Urinary bladder (tissue), 4 donors: ENCODE results near the gene CCDC6. TPM values are rescaled to one million over a fixed set of nuclear protein-coding genes. Genes with fewer than 3 reads are reported as not detected.

ENCODE experiments used
- DNase-seq: peaks from one replicate; pipeline ENCODE4 v3.0.0-alpha.2; 2015; ENCODE audit errors: extremely low spot score
- H3K27ac ChIP-seq: one replicate; pipeline ENCODE4 v1.5.1; 2013; ENCODE audit warnings: low read depth, mild to moderate bottlenecking, moderate library complexity
- H3K36me3 ChIP-seq: one replicate; pipeline ENCODE4 v1.6.1; 2013; ENCODE audit warnings: mild to moderate bottlenecking, moderate library complexity; ENCODE audit not compliant: insufficient read depth
- H3K4me1 ChIP-seq: one replicate; pipeline ENCODE4 v1.6.1; 2013; ENCODE audit warnings: mild to moderate bottlenecking, moderate library complexity; ENCODE audit not compliant: insufficient read depth
- H3K4me3 ChIP-seq: one replicate; pipeline ENCODE4 v1.5.1; 2013; ENCODE audit warnings: low read depth, low read length
- WGBS: extraction: QIAGEN DNeasy Blood & Tissue Kit; methylation state at CpG from one replicate; pipeline ENCODE4 v1.1.7; 2013; 5-methylcytosine and 5-hydroxymethylcytosine counted together
- polyA plus RNA-seq: library from polyadenylated mRNA; stranded (reverse); fragments of 200-250 nt; gene quantifications from one replicate; pipeline ENCODE4 v1.2.3, GENCODE V29; 2013
- total RNA-seq: library from RNA; depleted of rRNA; stranded (reverse); fragments of >200 nt; gene quantifications from one replicate; pipeline ENCODE4 v1.2.3, GENCODE V29; 2014
- donor health status: healthy with polysubstance abuse.
- donor health status: healthy.

CCDC6 gene
- total and polyA plus RNA-seq, 2 donors, result 22.8 to 58.2 TPM

DNA sequence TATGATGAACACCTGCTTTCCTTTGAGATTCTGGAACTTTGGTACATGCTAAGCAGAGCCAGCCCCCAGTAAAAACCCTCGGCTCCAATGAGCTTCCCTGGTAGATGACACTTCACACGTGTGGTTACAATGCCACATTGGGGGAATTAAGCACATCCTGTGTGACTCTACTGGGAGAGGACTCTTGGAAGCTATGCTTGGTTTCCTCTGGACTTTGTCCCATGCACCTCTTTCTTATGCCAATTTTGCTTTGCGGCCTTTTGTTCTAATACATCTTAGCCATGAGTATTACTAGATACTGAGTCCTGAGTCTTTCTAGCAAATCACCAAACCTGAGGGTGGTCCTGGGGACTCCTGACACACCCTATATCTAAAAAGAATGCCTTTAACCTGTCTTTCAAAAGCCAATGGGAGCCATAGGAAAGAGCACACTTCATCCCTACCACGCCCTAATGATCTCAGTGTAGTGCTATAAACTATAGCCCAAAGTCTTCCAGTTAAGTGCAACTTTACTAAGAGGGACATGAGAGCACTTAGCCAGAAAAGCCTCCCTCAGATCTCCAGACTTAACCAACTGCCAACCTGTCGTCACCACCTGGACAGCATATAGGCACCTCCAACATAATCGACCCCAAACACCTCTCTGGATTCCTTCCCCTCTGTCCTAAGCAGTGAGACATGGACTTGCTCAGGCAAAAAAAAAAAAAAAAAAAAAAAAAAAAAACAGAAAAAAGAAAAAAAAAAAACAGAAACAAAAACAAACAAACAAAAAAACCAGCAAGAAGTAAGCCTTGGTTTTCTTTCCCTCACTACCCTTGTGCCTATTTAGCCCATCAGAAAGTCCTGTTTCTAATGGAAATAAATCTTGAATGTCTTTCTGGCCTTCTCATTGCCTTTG is 37.4 kb downstream of the CCDC6 start:
- Histone ChIP-seq H3K4me3 (no peak overlapping the region), H3K36me3 (no peaks in the 10 kb centered on the region), H3K4me1 (no peaks in the 10 kb centered on the region), H3K27ac (no peak overlapping the region)
- WGBS, result 85% methylated on average over 6 of the region's 6 CpGs
- no peak for DNase-seq

DNA sequence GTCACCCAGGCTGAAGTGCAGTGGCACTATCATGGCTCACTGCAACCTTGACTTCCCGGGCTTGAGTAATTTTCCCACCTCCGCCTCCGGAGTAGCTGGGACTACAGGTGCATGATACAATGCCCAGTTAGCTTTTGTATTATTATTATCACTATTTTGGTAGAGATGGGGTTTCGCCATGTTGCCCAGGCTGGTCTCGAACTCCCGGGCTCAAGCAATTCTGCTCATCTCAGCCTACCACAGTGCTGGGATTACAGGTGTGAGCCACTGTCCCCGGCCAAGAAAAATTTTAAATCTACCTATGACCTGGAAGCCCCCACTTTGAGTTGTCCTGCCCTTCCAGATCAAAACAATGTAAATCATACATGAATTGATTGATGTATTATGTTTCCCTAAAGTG is 38.8 kb downstream of the CCDC6 start:
- DNase-seq, result no peak
- WGBS, result 98% methylated on average over 7 of the region's 7 CpGs
- H3K4me3 ChIP-seq, result no peak overlapping the region
- no peaks in the 10 kb centered on the region for H3K36me3 ChIP-seq
- H3K4me1 ChIP-seq, result no peaks in the 10 kb centered on the region
- no peak overlapping the region for H3K27ac ChIP-seq

DNA sequence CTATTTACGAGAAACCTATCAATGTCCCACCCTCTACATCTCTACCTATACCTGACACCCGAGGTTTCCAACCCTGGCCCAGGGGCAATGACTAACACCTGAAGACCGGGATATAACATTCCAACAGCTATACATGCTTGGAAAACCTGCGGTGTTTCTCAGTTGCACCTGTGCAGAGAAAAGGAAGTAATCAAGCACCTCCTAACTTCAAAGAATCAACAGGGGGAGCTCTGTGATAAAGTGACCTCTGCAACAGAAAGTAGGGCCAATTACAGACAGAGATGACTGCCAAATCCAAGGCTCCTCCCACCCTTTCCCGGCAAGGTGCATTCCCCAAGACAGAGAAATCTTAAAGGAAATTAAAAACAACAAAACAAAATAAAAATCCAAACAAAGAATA is 41.3 kb downstream of the CCDC6 start:
- H3K4me1 ChIP-seq, result no peaks in the 10 kb centered on the region
- no peak for DNase-seq
- no peaks in the 10 kb centered on the region for H3K36me3 ChIP-seq
- no peak overlapping the region for H3K4me3 ChIP-seq
- WGBS, result 52% methylated on average over 5 of the region's 5 CpGs
- H3K27ac ChIP-seq, result no peak overlapping the region

DNA sequence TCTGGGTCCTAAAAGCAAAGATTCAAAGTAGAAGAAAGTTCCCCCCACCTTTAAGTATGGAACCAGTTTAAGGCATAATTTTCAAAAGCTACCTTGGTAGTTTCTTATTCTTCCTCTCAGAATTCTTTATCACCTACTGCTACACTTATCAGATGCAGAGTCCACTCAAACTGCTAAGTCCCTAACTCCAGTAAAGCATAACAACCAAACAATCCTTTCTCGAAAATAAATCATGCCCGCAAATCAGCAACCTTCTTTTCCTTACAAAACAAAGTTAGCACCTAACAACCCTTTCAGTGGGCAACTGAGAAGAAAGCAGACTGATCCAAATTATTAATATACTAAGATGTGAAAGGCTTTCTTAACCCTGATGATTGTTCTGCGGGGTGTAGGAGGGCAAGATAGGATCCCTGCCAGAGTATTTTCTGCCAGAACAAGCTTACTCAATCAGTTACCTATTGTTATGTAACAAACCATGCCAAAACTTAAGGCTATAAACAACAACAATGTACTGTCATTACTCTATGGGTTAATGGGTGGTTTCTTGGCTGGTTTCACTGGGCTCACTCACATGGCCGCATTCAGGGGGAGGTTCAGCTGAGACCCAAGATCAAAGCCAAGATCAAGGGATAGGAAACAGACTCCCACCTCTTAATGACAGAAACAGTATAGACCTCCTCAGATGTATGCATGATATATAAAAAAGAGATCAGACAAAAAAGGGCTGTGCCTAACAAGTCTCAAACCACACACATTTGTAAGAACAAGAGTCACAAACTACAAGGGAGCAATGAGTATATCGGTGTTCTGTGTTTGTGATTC is 42.0 kb downstream of the CCDC6 start:
- H3K36me3 ChIP-seq, result no peaks in the 10 kb centered on the region
- H3K4me3 ChIP-seq, result no peak overlapping the region
- DNase-seq, result no peak
- H3K4me1 ChIP-seq, result no peaks in the 10 kb centered on the region
- WGBS, result 56% methylated on average over 5 of the region's 5 CpGs
- no peak overlapping the region for H3K27ac ChIP-seq

DNA sequence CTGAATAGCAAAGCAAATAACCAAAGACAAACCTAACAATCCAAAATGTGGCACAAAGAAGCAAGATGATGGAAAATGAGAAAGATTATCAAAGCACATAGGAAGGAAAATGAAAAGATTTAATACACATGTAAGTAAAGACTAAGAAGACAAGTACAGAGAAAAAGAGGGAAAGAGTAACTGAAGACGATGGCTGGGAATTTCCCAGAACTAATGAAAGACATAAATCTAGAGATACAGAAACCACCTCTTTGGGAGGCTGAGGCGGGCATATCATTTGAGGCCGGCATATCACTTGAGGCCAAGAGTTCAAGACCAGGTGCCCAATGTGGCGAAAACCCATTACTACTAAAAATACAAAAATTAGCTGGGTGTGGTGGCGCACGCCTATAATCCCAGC is 46.8 kb downstream of the CCDC6 start:
- 93% methylated on average over 6 of the region's 6 CpGs for WGBS
- Histone ChIP-seq H3K4me3 (no peak overlapping the region), H3K36me3 (no peaks in the 10 kb centered on the region), H3K27ac (no peak overlapping the region), H3K4me1 (no peaks in the 10 kb centered on the region)
- no peak for DNase-seq

DNA sequence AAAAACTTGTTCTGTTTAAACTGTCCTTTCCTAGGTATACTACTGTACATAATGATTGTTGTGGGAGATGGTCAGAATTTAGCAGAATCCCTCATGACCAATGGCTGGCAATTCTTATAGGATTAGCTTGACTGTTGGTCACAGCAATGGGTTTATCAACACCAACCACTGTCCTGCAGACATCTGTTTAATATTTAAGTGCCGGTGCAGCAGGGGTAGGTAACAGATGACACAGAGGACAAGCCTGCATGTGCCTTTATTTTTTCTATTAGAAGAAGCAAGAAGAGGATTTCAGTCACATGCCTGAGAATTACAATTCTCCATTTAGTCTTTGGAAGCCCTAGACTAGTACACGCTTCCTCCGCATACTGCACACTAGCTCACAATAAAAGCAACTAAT is 48.4 kb downstream of the CCDC6 start:
- H3K4me1 ChIP-seq, result no peaks in the 10 kb centered on the region
- H3K4me3 ChIP-seq, result no peak overlapping the region
- H3K36me3 ChIP-seq, result no peaks in the 10 kb centered on the region
- DNase-seq, result no peak
- WGBS, result 89% methylated on average over 3 of the region's 3 CpGs
- no peak overlapping the region for H3K27ac ChIP-seq

DNA sequence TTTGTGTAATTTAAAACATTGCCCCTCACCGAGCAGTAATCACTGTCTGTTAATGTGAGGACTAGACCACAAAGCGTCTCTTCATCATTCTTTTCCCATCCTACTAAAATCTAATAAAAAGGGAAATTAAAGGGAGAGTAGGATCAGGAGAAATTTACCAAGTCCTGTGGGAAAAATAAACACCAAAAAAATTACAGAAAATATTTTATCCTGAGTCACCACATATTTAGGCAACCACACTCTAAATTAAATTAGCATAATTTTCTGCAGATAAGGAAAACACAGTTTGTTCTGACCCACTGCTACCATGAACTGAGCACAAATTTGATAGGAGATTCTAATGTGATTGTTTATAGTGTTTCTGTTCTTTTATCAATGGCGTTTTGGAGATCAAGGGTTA is 49.3 kb downstream of the CCDC6 start:
- WGBS, result 59% methylated on average over 3 of the region's 3 CpGs
- no peak overlapping the region for H3K27ac ChIP-seq
- no peak for DNase-seq
- H3K4me3 ChIP-seq, result no peak overlapping the region
- no peaks in the 10 kb centered on the region for H3K36me3 ChIP-seq
- H3K4me1 ChIP-seq, result no peaks in the 10 kb centered on the region

DNA sequence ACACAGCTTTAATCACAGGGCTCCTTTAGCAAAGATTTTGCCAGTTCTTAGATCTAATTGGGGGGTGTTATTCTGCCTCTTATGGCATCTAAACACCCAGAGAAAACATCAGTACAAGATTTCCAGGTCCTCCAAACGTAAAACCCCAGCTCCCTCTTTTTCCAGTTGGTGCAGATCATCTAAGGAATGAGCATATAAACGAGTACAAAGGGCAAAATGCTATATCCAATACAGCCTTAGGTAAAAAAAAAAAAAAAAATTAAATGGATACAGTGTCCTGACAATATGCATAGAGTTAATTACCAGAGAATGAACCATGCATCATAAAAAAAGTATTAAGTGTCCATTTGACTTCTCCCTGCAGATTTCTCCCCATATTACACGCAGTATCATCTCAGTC is 50.3 kb downstream of the CCDC6 start:
- Histone ChIP-seq H3K27ac (no peak overlapping the region), H3K4me1 (no peaks in the 10 kb centered on the region), H3K36me3 (no peaks in the 10 kb centered on the region), H3K4me3 (no peak overlapping the region)
- DNase-seq, result no peak
- 77% methylated on average over 3 of the region's 3 CpGs for WGBS

DNA sequence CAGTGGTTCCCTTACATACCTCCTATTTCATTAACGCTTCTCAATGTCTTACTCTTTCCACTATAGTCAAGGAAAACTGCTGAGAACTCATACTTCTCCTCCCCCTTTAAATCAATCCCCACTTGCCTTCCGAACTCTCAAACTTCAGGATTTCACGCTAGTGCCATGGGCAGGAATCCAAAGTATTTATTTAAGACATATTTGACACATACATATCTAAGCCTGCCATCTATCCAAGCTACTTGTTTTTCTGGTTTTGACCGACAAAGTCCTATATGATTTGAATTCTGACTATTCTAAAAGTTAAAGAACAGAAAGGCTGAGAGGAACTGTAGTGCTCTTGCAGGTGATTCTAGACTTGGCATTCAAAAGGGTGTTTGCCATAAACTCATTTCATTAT is 51.8 kb downstream of the CCDC6 start:
- no peaks in the 10 kb centered on the region for H3K4me1 ChIP-seq
- whole genome bisulfite sequencing, result 80% methylated on average over 4 of the region's 4 CpGs

DNA sequence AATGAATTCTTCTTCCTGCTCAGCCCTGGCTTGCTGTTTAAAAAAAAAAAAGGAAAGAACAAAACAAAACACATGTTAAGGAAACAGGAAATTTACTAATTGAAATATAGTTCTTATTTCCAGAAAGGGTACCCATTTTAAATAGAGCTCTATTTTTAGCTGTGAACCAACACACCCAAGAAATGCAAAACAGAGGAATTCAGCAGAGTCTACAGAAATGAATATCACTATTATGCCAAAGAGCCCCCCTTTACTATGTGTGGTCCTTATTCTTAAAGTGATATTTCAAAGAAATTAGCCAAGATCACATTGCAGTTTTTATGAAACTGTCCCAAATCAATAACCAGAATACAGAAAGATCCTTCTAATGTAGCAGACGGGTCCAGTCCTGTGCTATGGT is 53.7 kb downstream of the CCDC6 start:
- peaks cover 2% of the 10 kb centered on the region for H3K4me1 ChIP-seq
- 86% methylated on average over 1 of the region's 1 CpG for WGBS

More for the DNA sequence above, 51.8 kb downstream of the CCDC6 start:
- Histone ChIP-seq H3K27ac (no peak overlapping the region), H3K4me3 (no peak overlapping the region), H3K36me3 (no peaks in the 10 kb centered on the region)
- DNase-seq, result no peak

DNA sequence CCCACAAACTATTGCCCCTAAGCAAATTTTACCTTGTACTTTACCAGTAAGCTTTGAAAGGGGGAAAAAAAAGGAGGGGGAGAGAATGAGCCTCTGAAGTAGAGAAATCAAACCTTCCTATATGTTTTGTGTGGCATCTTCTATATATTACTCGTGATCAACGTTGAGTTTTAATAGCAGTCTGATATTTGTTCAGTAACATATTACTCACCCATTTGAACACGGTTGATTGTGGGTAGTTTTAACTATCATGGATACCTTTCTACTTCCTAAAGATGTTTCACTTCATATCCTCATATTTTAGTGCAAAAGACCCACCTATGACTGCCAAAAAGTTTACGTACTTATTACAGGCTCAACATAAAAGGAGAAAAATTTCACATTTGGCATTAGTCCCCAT is 54.5 kb downstream of the CCDC6 start:
- Histone ChIP-seq H3K27ac (no peak overlapping the region), H3K4me1 (peaks cover 2% of the 10 kb centered on the region), H3K36me3 (no peaks in the 10 kb centered on the region), H3K4me3 (no peak overlapping the region)
- no peak for DNase-seq
- 82% methylated on average over 4 of the region's 4 CpGs for WGBS

More for the DNA sequence above, 53.7 kb downstream of the CCDC6 start:
- DNase-seq, result no peak
- Histone ChIP-seq H3K4me3 (no peak overlapping the region), H3K36me3 (no peaks in the 10 kb centered on the region), H3K27ac (no peak overlapping the region)

DNA sequence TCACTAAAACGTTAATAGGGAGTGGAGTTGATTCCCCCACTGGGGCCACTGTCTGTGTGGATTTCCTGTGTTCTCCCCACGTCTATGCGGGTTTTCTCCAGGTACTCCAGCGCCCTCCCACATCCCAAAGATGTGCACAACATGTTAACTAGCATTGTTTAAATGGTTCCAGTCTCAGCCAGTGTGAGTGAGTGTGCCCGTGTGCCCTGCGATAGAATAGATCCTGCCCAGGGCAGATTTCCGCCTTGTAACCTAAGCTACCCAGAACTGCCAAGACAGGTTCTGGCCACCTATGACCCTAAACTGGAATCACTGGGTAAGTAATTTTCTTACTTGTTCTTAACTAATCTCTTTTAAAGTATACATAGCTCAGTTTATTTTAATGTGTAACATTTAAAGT is 58.5 kb downstream of the CCDC6 start:
- Histone ChIP-seq H3K4me1 (peaks cover 2% of the 10 kb centered on the region), H3K36me3 (no peaks in the 10 kb centered on the region), H3K27ac (no peak overlapping the region), H3K4me3 (no peak overlapping the region)
- WGBS, result 75% methylated on average over 7 of the region's 7 CpGs
- DNase-seq, result no peak

DNA sequence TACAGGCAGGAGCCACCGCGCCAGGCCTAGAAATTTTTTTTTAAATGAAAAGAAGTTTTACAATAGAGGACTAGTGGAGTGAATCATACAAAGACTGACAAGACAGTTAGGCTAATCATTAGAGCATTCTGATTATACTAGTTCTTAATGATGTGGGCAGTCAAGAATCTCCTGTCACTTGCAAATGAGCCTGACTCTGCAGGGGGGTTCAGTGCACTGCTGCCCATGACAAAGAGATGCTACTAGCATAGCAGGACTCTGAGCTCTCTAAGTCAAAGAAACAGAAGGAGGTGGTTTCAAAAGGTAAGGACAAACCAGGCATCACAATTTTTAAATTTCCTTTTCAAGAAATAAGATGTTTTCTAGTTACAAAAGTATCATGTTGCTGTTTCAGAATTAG is 59.0 kb downstream of the CCDC6 start:
- Histone ChIP-seq H3K4me1 (peaks cover 2% of the 10 kb centered on the region), H3K36me3 (no peaks in the 10 kb centered on the region), H3K4me3 (no peak overlapping the region), H3K27ac (no peak overlapping the region)
- no peak for DNase-seq
- WGBS, result 85% methylated on average over 2 of the region's 2 CpGs

DNA sequence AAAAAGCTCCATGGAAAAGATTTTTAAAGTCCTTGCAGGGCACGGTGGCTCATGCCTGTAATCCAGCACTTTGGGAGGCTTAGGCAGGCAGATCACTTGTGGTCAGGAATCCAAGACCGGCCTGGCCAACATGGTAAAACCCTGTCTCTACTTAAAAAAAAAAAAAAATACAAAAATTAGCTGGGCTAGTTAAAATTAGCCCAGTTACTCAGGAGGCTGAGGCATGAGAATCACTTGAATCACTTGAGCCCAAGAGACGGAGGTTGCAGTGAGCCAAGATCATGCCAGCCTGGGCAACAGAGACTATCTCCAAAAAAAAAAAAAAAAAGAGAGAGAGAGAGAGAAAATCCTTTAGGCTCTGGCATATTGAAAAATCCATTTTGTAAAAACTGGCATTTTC is 61.9 kb downstream of the CCDC6 start:
- Histone ChIP-seq H3K27ac (no peak overlapping the region), H3K4me3 (no peak overlapping the region), H3K36me3 (no peaks in the 10 kb centered on the region), H3K4me1 (peaks cover 2% of the 10 kb centered on the region)
- DNase-seq, result no peak
- WGBS, result 59% methylated on average over 3 of the region's 3 CpGs
